CD4-positive, alpha-beta T cell (primary cell): ENCODE measurements around the gene TAS1R2. TPM values are rescaled to one million over a fixed set of nuclear protein-coding genes. Genes with fewer than 3 reads are reported as not detected.

ENCODE experiments used
- ATAC-seq: fragments of 200-7000 bp; cut with Tn5 transposase; one replicate; pipeline ENCODE4 v1.10.0; 2022; ENCODE audit warnings: mild to moderate bottlenecking; ENCODE audit not compliant: poor library complexity
- CTCF ChIA-PET: fragments of 350-600 bp; sonication (Branson Sonifier 250); formaldehyde crosslinking; loops from one replicate; lab custom pipeline; 2021; ENCODE audit warnings: antibody characterized with exemption, inconsistent platforms; lab: Charles Lee
- POLR2A ChIA-PET: fragments of 350-600 bp; sonication (Branson Sonifier 250); formaldehyde crosslinking; loops from one replicate; lab custom pipeline; 2021; ENCODE audit warnings: antibody characterized with exemption, inconsistent platforms; lab: Charles Lee
- DNase-seq, 14 experiments: peaks; one replicate each; pipeline ENCODE4 v3.0.0-alpha.2; 2013 to 2020; ENCODE audit warnings: mixed read lengths in 2 of 14
- H3K27ac ChIP-seq, 2 donors: one replicate each; pipeline versions ENCODE4 v1.5.1 to v1.7.0; 2013; ENCODE audit warnings: low read length in 2 of 2, low read depth in 1 of 2, mild to moderate bottlenecking in 1 of 2
- H3K27me3 ChIP-seq, 2 experiments: 1 replicate in 1 of 2; 2 replicates in 1 of 2; pipeline versions ENCODE4 v1.6.1 to v1.7.0; 2013; ENCODE audit warnings: low read length in 2 of 2, control low read depth in 1 of 2, mild to moderate bottlenecking in 1 of 2, moderate library complexity in 1 of 2; ENCODE audit not compliant: insufficient read depth in 2 of 2, control insufficient read depth in 1 of 2
- H3K36me3 ChIP-seq: one replicate; pipeline ENCODE4 v1.6.1; 2013; ENCODE audit warnings: low read length, control low read depth; ENCODE audit not compliant: insufficient read depth
- H3K4me1 ChIP-seq: one replicate; pipeline ENCODE4 v1.6.1; 2013; ENCODE audit warnings: low read length, control low read depth; ENCODE audit not compliant: insufficient read depth
- H3K4me3 ChIP-seq: one replicate; pipeline ENCODE4 v1.5.1; 2013; ENCODE audit warnings: mild to moderate bottlenecking, low read length, moderate library complexity
- H3K9me3 ChIP-seq, 2 experiments: 1 replicate in 1 of 2; 2 replicates in 1 of 2; pipeline versions ENCODE4 v1.6.1 to v1.7.0; 2013; ENCODE audit warnings: low read length in 2 of 2, mild to moderate bottlenecking in 2 of 2, control low read depth in 1 of 2, moderate library complexity in 1 of 2; ENCODE audit not compliant: control insufficient read depth in 1 of 2, insufficient read depth in 1 of 2
- H3K27ac Mint-ChIP-seq: one replicate; pipeline ENCODE4 v1.8.0; 2020; ENCODE audit warnings: mixed read lengths
- H3K27me3 Mint-ChIP-seq: one replicate; pipeline ENCODE4 v1.8.0; 2021; ENCODE audit warnings: mixed read lengths
- H3K36me3 Mint-ChIP-seq: one replicate; pipeline ENCODE4 v1.8.0; 2021; ENCODE audit warnings: low read depth, mixed read lengths
- H3K4me1 Mint-ChIP-seq: one replicate; pipeline ENCODE4 v1.8.0; 2021; ENCODE audit warnings: low read depth, mixed read lengths
- H3K4me3 Mint-ChIP-seq: one replicate; pipeline ENCODE4 v1.8.0; 2020; ENCODE audit warnings: mild to moderate bottlenecking, mixed read lengths
- H3K9me3 Mint-ChIP-seq: one replicate; pipeline ENCODE4 v1.8.0; 2020; ENCODE audit warnings: mixed read lengths
- intact Hi-C, 2 experiments: fragments of 100-400 bp; cut with DNase I in 1 of 2; cut with micrococcal nuclease in 1 of 2; formaldehyde crosslinking; loops; one replicate each; pipeline versions ENCODE4 v1.15.1 to v1.9.0; 2023 to 2025; cut with DNase I, micrococcal nuclease
- total RNA-seq, 174 experiments: library from RNA in 2 of 174; stranded (reverse) in 2 of 174; gene quantifications; one replicate each; pipeline ENCODE4 v1.2.3 and lab custom pipeline; 2021 to 2026
- TF ChIP-seq, protein P1 (sequence below): fragments of 200-600 bp; IDR thresholded peaks from one replicate; pipeline ENCODE4 v1.8.0; 2022; ENCODE audit warnings: antibody characterized with exemption, mild to moderate bottlenecking

TAS1R2 gene
- total RNA-seq, 2 experiments from 2014 or later = not detected

DNA sequence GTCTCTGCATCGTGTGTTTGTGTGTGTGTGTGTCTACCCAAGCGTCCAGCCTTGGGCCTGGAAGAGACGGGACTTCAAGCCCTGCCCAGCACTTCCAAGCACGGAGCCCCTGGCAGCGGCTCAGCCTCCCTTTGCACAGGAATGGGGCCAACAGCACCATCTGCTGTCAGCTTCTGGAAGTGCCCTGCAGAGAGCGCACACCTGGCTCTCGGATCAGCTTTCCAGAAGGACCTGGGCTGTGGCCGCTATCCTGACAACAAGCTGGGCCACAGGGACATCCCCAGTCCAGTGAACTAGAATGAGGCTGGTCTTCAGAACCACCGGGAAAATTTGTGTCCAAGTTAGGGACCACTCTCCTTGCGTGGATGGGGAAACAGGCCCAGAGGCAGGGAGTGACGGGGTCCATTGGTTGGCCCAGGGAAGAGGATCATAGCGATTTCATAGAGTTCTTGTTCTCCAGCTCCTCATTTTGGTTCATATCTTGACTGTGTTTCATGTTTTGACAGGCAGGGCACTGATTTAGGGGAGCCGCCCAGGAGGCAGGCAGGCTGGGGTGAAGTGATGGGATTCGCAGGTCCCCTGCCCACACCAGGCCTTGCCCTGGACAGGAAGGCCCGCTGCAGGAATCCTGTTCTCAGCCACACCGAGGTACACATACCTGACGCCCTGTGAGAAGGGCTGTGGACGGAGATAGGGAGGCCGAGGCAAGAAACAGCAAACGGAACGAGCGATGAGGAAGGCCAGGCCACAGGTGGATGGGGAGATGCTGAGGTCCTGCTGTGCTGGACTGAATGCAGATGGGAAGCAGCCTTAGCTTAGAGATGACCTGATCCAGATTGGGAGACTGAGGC lies 38.4 kb downstream of the TAS1R2 start:
- CTCF ChIA-PET = interaction anchor here (2.4 kb wide), 1 partner anchor 224 kb away, joined by 5 read pairs; no protein-coding TSS in a partner anchor
- peaks cover 0 to 3% of the 10 kb centered on the region in 2 experiments for H3K9me3 ChIP-seq
- H3K27ac ChIP-seq = no peak overlapping the region
- peaks cover 12 to 37% of the 10 kb centered on the region in 2 experiments for H3K27me3 ChIP-seq
- no peak overlapping the region for H3K4me3 Mint-ChIP-seq
- no peaks in the 10 kb centered on the region for H3K4me1 ChIP-seq
- H3K4me3 ChIP-seq = no peak overlapping the region
- peaks cover 65% of the 10 kb centered on the region for H3K27me3 Mint-ChIP-seq
- no peak overlapping the region for H3K27ac Mint-ChIP-seq
- ATAC-seq (peak; percentile 43), DNase-seq (peak; percentile 23 to 69 (median 50))
- TF ChIP-seq, protein P1, sequence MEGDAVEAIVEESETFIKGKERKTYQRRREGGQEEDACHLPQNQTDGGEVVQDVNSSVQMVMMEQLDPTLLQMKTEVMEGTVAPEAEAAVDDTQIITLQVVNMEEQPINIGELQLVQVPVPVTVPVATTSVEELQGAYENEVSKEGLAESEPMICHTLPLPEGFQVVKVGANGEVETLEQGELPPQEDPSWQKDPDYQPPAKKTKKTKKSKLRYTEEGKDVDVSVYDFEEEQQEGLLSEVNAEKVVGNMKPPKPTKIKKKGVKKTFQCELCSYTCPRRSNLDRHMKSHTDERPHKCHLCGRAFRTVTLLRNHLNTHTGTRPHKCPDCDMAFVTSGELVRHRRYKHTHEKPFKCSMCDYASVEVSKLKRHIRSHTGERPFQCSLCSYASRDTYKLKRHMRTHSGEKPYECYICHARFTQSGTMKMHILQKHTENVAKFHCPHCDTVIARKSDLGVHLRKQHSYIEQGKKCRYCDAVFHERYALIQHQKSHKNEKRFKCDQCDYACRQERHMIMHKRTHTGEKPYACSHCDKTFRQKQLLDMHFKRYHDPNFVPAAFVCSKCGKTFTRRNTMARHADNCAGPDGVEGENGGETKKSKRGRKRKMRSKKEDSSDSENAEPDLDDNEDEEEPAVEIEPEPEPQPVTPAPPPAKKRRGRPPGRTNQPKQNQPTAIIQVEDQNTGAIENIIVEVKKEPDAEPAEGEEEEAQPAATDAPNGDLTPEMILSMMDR = peak; percentile 66
- H3K36me3 Mint-ChIP-seq = no peaks in the 10 kb centered on the region
- H3K9me3 Mint-ChIP-seq = no peaks in the 10 kb centered on the region
- POLR2A ChIA-PET = interaction anchor here (0.9 to 1.0 kb wide), 2 partner anchors 221 to 224 kb away, joined by 3 to 4 read pairs; no protein-coding TSS in a partner anchor
- H3K4me1 Mint-ChIP-seq = no peaks in the 10 kb centered on the region
- intact Hi-C loops = loop anchor here (1.0 to 5.0 kb wide), 2 partner anchors 139 to 224 kb away; no protein-coding TSS in a partner anchor
- no peaks in the 10 kb centered on the region for H3K36me3 ChIP-seq

- peak in 1 of 14 experiments; percentile 16 for DNase-seq
- Histone ChIP-seq H3K9me3 (peaks cover 0 to 3% of the 10 kb centered on the region in 2 experiments), H3K27ac (no peak overlapping the region), H3K27me3 (peaks cover 14 to 37% of the 10 kb centered on the region in 2 experiments), H3K36me3 (no peaks in the 10 kb centered on the region), H3K4me1 (no peaks in the 10 kb centered on the region), H3K4me3 (no peak overlapping the region)
- Mint-ChIP-seq H3K4me1 (no peaks in the 10 kb centered on the region), H3K36me3 (no peaks in the 10 kb centered on the region), H3K4me3 (no peak overlapping the region), H3K27me3 (peaks cover 72% of the 10 kb centered on the region), H3K27ac (no peak overlapping the region), H3K9me3 (no peaks in the 10 kb centered on the region)
- POLR2A ChIA-PET = interaction anchor here (1.0 kb wide), 1 partner anchor 223 kb away, joined by 4 read pairs; no protein-coding TSS in a partner anchor
- TF ChIP-seq, protein P1 = no peak
- intact Hi-C loops = loop anchor here (1.0 to 5.0 kb wide), 2 partner anchors 138 to 223 kb away; no protein-coding TSS in a partner anchor
- CTCF ChIA-PET = interaction anchor here (2.4 kb wide), 1 partner anchor 223 kb away, joined by 5 read pairs; no protein-coding TSS in a partner anchor
- no peak for ATAC-seq
Observed at GRCh38 chr1:18819986-18820790, 39.3 kb downstream of the TAS1R2 start.

- no peaks in the 10 kb centered on the region for H3K9me3 Mint-ChIP-seq
- DNase-seq = no peak
- TF ChIP-seq, protein P1 = no peak
- no peak overlapping the region for H3K4me3 Mint-ChIP-seq
- H3K4me1 Mint-ChIP-seq = no peaks in the 10 kb centered on the region
- peaks cover 0 to 3% of the 10 kb centered on the region in 2 experiments for H3K9me3 ChIP-seq
- H3K27me3 Mint-ChIP-seq = peaks cover 78% of the 10 kb centered on the region
- ChIA-PET CTCF (interaction anchor here (2.4 kb wide), 1 partner anchor 222 kb away, joined by 5 read pairs; no protein-coding TSS in a partner anchor), POLR2A (no interaction called here)
- no peaks in the 10 kb centered on the region for H3K36me3 Mint-ChIP-seq
- H3K36me3 ChIP-seq = no peaks in the 10 kb centered on the region
- no peak overlapping the region for H3K27ac ChIP-seq
- H3K4me3 ChIP-seq = no peak overlapping the region
- ATAC-seq = no peak
- H3K27me3 ChIP-seq = peaks cover 14 to 40% of the 10 kb centered on the region in 2 experiments
- H3K27ac Mint-ChIP-seq = no peak overlapping the region
- no peaks in the 10 kb centered on the region for H3K4me1 ChIP-seq
- intact Hi-C loops = no loop called here
Observed at GRCh38 chr1:18819203-18819602, 40.3 kb downstream of the TAS1R2 start.
